ENCODE results near the gene NF2. TPM values are rescaled to one million over a fixed set of nuclear protein-coding genes. Genes with fewer than 3 reads are reported as not detected.

NF2 gene
- total RNA-seq, 3 donors from 2014 or later: 21.1 to 36.1 (median 31.8) TPM

GRCh38 chr22:29710922-29711593 lies 107.6 kb downstream of the NF2 start:
- Histone ChIP-seq H3K27me3 (peaks cover 0 to 12% of the 10 kb centered on the region in 2 donors), H3K4me3 (no peak overlapping the region), H3K9me3 (no peaks in the 10 kb centered on the region), H3K4me1 (no peaks in the 10 kb centered on the region), H3K27ac (no peak overlapping the region), H3K36me3 (no peaks in the 10 kb centered on the region)
- TF ChIP-seq POLR2AphosphoS5 (IDR thresholded peaks at IDR 0.05): no peak
- no peak for DNase-seq (ENCODE audit: low spot score in 2 of 2)
- intact Hi-C loops (cut with DNase I; ENCODE audit: low total_unique reads): loop anchor here (5.0 kb wide), 1 partner anchor 791 kb away; no protein-coding TSS in a partner anchor

DNA sequence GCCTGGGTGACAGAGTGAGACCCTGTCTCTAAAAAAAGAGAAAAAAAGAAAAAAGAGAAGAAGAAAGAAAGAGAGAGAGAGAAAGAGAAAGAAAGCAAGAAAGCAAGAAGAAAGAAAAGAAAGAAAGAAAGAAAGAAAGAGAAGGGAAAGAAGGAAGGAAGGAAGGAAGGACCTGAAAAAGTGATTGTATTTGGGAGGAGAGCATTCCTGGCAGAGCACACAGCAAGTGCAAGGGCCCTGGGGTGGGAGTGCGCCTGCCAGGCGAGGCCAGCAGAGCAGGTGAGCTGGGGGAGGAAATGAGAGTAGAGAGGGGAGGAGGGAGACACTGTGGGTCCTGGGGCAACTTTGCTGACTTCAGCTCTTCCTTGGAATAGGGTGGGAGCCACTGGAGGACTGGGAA lies 108.7 kb downstream of the NF2 start:
- H3K27ac ChIP-seq: no peak overlapping the region
- intact Hi-C loops (cut with DNase I; ENCODE audit: low total_unique reads): loop anchor here (5.0 kb wide), 1 partner anchor 790 kb away; no protein-coding TSS in a partner anchor
- H3K4me3 ChIP-seq: no peak overlapping the region

DNA sequence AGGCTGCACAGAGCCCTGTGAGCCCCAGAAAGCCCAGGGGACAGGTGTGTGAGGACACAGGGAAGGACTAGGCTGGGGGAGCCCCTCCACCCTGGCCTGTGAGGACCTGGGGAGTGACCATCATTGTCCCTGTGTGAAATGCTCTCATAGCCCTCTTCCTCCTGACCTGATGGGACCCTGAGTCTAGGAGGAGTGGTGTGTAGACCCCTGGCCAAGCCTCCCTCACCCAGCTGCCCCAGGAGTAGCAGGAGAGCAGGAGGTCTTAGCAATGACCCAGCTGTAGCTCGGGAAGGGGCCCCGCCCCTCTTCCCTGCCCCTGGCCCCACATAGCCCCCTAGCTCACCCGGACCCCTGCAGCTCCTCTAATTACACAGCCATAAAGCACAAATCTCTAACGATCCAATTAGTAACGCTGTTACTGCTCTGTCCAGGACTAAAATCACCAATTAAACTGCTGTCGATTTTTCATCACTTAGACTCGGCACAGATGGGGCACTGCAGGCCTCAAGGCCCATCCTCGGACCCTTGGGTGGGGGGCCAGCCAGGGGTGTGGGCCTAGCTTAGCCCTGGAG lies 109.8 kb downstream of the NF2 start:
- H3K27ac ChIP-seq: no peak overlapping the region
- H3K4me1 ChIP-seq: no peaks in the 10 kb centered on the region
- H3K27me3 ChIP-seq: peaks cover 0 to 9% of the 10 kb centered on the region in 2 donors
- no peaks in the 10 kb centered on the region for H3K36me3 ChIP-seq
- no peaks in the 10 kb centered on the region for H3K9me3 ChIP-seq
- no peak overlapping the region for H3K4me3 ChIP-seq
- DNase-seq (ENCODE audit: low spot score in 2 of 2): no peak
- intact Hi-C loops (cut with DNase I; ENCODE audit: low total_unique reads): loop anchor here (5.0 kb wide), 1 partner anchor 789 kb away; no protein-coding TSS in a partner anchor
- TF ChIP-seq, protein P1, sequence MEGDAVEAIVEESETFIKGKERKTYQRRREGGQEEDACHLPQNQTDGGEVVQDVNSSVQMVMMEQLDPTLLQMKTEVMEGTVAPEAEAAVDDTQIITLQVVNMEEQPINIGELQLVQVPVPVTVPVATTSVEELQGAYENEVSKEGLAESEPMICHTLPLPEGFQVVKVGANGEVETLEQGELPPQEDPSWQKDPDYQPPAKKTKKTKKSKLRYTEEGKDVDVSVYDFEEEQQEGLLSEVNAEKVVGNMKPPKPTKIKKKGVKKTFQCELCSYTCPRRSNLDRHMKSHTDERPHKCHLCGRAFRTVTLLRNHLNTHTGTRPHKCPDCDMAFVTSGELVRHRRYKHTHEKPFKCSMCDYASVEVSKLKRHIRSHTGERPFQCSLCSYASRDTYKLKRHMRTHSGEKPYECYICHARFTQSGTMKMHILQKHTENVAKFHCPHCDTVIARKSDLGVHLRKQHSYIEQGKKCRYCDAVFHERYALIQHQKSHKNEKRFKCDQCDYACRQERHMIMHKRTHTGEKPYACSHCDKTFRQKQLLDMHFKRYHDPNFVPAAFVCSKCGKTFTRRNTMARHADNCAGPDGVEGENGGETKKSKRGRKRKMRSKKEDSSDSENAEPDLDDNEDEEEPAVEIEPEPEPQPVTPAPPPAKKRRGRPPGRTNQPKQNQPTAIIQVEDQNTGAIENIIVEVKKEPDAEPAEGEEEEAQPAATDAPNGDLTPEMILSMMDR (IDR thresholded peaks at IDR 0.05): no peak
- TF ChIP-seq POLR2AphosphoS5 (IDR thresholded peaks at IDR 0.05): no peak
- TF ChIP-seq POLR2A (IDR thresholded peaks at IDR 0.05): no peak

More for the DNA sequence above, 108.7 kb downstream of the NF2 start:
- Histone ChIP-seq H3K36me3 (no peaks in the 10 kb centered on the region), H3K27me3 (peaks cover 0 to 8% of the 10 kb centered on the region in 2 donors), H3K9me3 (no peaks in the 10 kb centered on the region), H3K4me1 (no peaks in the 10 kb centered on the region)
- TF ChIP-seq POLR2A (IDR thresholded peaks at IDR 0.05): no peak
- TF ChIP-seq, protein P1 (IDR thresholded peaks at IDR 0.05): no peak
- no peak for TF ChIP-seq POLR2AphosphoS5 (IDR thresholded peaks at IDR 0.05)
- no peak for DNase-seq (ENCODE audit: low spot score in 2 of 2)

DNA sequence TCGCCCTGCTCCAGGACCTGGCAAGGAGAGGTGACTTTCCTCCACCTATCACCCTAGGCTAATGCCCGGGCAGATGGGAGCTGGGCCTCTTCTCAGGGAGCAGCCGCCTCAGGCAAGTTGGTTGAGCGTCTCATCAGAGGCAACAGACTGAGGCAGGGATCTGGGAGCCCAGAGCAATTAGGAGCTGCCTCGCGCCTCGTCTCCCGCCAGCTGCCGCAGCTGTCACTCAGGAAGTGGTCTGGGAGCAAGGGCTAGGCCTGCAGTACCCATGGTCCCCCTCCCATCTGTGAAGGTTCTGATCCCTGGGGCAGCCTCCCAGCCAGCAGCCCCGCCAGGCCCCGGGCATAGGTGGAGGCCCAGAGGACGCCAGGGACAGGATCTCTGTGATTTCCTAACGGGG lies 111.8 kb downstream of the NF2 start:
- intact Hi-C loops (cut with DNase I; ENCODE audit: low total_unique reads): no loop called here
- Histone ChIP-seq H3K4me1 (no peaks in the 10 kb centered on the region), H3K27me3 (peaks cover under 1 to 26% of the 10 kb centered on the region in 2 donors)

GRCh38 chr22:29715705-29716104 lies 112.3 kb downstream of the NF2 start:
- no peak for DNase-seq (ENCODE audit: low spot score in 2 of 2)
- Histone ChIP-seq H3K4me1 (no peaks in the 10 kb centered on the region), H3K9me3 (no peaks in the 10 kb centered on the region), H3K4me3 (no peak overlapping the region), H3K27me3 (peaks cover 5 to 30% of the 10 kb centered on the region in 2 donors), H3K27ac (no peak overlapping the region), H3K36me3 (no peaks in the 10 kb centered on the region)
- TF ChIP-seq, protein P1 (IDR thresholded peaks at IDR 0.05): no peak
- intact Hi-C loops (cut with DNase I; ENCODE audit: low total_unique reads): no loop called here

More for the DNA sequence above, 111.8 kb downstream of the NF2 start:
- Histone ChIP-seq H3K27ac (no peak overlapping the region), H3K36me3 (no peaks in the 10 kb centered on the region), H3K9me3 (no peaks in the 10 kb centered on the region), H3K4me3 (no peak overlapping the region)
- DNase-seq (ENCODE audit: low spot score in 2 of 2): no peak
- no peak for TF ChIP-seq POLR2A (IDR thresholded peaks at IDR 0.05)
- no peak for TF ChIP-seq POLR2AphosphoS5 (IDR thresholded peaks at IDR 0.05)
- TF ChIP-seq, protein P1 (IDR thresholded peaks at IDR 0.05): no peak

All from breast epithelium (tissue), 4 donors.